CD4-positive, alpha-beta T cell treated with Interleukin-6 at 100 ng/mL for 8 hours (primary cell): ENCODE data around the gene YIF1A.
A peak's percentile ranks its signal among the peaks of the same experiment; 100 is the strongest.

Experiments
- DNase-seq: peaks from one replicate; pipeline ENCODE4 v3.0.0-alpha.2; 2020; ENCODE audit warnings: mixed read lengths, low spot score

The YIF1A gene

DNA sequence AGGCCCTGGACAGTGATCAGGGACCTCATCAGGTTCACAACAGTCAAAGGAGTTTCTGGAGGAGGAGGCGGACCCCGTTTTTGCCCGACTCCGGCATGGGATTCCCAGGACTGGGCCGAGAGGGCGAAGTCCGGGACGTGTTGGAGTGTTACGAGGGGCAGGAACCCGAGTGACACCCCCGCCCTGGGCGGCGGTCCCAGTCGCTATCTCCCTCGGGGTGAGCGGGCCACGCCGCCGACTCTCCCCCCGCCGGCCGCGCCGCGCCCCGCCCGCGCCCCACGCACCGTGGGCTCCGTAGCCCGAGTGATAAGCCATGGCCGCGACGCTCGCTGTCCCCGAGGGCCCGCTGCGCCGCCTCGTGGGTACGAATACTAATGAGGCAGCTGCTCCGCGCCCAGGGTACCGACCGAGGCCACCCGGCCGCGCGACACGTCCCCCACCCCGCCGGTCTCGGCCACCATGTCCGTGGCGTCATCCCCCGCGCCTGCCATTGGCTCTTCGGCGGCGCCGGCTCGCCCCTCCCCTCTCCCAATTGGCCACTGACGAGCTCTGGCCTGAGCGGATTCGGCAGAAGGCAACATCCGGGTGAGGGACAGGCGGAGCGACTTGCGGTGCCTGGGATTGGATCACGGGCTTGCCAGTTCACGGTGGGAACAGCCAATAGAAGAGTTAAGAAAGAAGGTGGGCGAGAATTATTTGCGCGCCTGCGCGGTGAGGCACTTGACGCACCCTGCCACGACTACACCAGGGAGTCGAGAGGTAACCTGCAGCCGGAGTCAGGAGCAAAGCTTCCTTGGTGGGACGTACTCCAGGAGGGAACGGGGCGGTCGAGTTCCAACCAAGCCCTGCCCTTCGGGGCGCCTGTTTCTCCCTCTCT lies at the start of gene YIF1A:
TSS of gene YIF1A (minus strand) at position 473 of the 877 bp plus-strand sequence. CDS start at position 315, 158 bp downstream.
- DNase-seq, result peak; percentile 99

DNA sequence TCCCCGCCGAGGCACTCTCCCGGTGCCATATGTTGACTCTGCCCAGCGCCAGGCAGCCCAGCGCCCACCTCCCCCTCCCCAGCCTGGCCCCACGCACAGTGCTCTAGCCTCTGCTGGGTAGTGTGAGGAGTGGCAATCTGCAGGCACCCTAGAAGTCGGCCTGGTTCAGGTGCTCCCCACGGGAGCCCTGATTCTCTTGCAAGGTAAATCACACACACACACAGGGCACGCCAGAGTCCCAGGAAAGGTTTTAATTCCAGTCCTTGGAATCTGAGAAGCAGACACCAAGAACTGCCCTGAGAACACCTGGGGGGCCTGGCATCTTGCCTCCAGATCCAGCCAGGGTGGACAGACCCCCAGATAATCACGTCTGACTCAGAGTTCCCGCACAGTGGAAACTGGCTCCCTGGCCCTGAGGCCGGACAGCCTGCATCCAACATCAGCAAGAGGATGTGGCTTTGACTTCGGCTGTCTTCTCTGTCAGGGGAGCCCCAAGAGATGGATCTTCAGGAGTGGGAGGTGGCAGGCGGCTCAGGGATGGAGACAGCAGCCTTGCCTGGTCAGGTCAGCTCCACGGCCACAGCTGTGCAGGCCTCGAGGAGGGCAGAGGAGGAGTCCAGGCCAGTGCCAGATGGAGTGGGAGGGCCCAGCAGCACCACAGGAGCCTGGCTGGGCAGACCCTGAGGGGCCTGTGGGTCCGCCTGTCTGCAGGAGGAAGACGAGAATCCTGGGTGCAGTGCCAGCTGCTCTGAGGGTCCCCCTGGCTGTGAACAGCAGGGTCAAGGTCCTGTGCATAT lies 48.4 kb upstream of the YIF1A start:
- no peak for DNase-seq

DNA sequence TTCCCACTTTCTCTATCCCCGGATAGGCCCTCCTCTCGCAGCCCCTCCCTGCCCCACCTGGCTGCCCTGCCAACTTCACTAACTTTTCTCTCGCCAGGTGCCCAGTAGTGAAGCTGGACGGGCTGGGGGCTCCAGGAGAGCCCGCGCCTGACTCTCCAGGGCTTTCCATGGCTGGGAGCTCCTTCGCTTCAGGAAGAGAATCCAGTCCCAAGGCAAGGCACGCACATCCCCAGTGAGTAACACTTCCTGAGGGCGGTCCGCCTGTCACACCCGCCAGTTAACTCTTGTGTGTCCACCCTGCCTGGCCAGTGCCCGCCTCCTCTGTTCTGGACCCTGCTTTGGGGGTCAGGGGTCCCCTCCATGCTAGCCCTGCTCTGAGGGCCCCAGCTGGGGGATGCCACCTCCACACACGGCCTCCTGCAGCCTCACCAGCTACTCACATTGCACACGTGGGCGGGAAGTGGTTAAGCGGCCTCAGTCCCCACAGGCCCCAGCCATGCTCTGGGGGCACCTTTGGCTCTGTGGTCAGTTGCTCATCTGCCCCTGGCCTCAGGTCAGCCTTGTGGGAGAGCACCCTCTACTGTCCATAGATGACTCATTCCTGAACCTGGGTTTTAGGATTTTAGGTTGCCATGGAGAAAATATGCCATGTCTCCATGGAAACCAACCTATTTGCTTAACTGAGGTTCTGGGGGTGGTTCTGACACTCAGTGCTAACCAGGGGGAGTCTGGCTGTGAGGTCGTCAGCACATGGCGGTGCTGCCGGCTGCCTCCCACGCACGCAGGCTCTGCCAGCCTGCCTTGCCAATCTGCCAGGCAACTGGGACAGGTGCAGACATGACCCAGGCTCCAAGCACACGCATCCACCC lies 47.5 kb upstream of the YIF1A start, which contains the start of gene RIN1:
TSS of gene RIN1 (minus strand) at position 201 of the 869 bp plus-strand sequence. CDS start at position 169, 32 bp downstream.
- DNase-seq, result no peak

GRCh38 chr11:66335531-66336233 lies 46.7 kb upstream of the YIF1A start:
- DNase-seq, result no peak

GRCh38 chr11:66334605-66335442 lies 45.9 kb upstream of the YIF1A start:
- no peak for DNase-seq

DNA sequence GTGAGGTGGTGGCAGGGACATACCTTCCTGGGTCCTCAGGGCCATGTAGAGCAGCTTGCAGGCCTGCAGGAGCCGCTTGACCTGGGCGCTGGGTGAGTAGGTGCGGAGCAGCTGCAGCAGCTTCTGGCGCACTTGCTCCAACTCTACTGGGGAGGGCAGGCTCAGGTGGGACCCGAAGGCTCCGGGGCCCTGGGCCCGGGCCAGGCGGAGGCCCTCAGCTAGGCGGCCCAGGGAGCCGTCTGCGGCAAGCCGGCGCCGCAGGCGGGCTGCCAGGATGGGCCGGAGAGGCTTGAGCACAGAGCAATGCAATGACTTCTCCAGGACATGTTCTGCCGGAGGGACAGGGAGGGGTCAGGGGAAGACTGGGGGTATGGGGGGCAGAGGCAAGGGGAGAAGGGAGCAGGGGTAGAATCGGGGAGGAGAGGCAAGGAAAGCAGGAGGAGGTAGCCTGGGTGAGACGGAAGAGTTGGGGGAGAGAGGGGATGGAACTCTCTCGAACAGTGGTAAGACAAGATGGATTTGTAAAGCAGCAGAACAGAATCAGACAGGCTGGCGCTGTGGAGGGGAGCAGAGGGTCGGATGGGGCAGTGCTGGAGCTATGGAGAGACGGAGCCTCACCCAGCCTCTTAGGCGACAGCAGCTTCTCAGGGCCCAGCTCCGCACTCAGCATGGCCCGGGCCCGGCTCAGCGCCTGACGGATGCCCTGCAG lies 45.1 kb upstream of the YIF1A start:
- DNase-seq, result no peak

GRCh38 chr11:66333220-66333877 lies 44.4 kb upstream of the YIF1A start:
- DNase-seq, result no peak

- DNase-seq, result no peak
These were observed 43.7 kb upstream of the YIF1A start for GRCh38 chr11:66332371-66333219.

DNA sequence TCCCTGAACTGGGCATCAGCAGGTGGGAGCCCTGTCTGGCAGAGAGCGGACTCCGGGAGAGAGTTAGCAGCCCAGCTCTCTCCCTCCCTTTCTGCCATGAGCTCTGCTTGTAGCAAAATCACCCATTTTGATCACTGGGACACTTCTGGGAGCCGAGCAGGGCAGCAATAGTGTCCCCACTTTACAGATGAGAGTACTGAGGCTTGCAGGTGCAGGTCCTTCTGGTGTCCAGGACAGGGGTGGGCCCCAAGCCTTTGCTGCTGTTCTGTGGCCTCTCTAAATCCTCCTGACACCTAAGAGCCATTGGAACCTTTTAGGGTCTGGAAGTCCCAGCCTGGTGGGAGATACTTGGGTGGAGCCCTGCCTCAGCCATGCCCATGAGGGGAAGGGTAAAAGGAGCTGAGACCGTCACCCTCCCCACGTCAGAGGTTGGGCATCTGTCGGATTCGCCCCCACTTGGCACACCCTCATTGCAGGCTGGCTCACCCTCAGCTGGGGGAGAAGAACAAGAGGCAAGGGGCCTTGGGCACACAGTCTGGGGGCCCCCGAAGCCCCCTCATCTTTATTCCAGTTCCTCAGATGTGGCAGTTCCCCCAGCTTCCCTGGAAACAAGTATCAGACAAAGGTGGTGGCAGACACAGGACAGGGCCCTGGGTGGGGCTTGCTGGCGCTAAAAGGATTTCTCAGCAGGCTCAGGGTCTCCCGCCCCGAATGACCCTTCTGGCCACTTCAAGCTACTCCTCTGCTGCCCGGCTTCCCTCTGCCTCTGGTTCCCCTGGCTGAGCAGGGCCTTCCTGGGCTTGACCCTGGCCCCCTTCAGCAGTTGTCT lies 42.8 kb upstream of the YIF1A start:
- no peak for DNase-seq

DNA sequence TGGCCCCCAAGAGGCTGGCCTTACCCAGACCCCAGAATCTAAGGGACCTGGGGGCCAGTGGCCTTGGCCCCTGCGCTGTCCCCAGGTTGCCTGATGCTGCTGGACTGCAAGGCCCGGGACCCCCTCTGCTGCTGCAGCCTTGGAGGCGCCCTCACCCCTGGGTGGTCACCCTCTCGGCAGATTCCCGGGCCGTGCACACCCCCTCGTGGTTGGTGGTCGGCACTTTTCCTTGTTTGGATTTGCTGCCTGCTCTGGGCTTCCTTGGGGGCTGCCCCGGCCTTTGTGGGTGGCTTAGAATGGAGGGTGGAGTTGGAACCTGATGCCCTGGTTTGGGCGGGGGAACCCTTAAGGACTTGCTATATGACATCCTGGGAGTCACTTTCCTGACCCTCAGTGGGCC lies 42.0 kb upstream of the YIF1A start:
- DNase-seq, result no peak

DNA sequence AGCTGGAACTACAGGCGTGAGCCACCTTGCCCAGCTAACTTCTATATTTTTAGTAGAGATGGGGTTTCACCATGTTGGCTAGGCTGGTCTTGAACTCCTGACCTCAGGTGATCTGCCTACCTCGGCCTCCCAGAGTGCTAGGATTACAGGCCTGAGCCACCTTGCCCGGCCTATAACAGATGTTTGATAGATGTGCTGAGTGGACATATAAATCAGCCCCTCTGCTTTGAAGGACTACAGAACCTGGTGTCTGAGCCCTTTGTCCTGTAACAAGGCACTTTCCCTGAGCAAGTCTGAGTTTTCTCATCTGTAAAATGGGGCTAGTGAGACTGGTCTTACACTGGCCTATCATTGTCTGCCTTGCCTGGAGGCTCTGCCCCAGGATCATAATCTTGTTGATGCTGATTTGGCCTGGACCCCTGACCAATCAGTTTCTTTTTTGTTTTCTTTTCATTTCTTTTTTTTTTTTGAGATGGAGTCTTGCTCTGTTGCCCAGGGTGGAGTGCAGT lies 40.3 kb upstream of the YIF1A start:
- DNase-seq, result no peak

- DNase-seq, result peak; percentile 83
These were observed 39.6 kb upstream of the YIF1A start for GRCh38 chr11:66328302-66329144.

DNA sequence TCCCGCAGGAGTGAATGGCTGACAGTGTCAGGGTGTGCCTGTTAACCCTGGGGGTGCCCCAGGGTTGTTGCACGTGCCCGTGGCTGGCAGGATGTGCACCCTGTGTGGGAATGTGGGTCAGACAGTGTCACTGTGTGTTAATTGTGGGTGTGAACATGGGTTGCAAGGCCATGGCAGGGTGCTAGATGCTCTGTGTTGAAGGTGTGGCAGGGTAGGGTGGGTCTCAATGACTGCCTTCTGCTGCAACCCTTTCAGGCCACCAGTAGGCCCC lies 39.0 kb upstream of the YIF1A start:
- DNase-seq, result no peak

DNA sequence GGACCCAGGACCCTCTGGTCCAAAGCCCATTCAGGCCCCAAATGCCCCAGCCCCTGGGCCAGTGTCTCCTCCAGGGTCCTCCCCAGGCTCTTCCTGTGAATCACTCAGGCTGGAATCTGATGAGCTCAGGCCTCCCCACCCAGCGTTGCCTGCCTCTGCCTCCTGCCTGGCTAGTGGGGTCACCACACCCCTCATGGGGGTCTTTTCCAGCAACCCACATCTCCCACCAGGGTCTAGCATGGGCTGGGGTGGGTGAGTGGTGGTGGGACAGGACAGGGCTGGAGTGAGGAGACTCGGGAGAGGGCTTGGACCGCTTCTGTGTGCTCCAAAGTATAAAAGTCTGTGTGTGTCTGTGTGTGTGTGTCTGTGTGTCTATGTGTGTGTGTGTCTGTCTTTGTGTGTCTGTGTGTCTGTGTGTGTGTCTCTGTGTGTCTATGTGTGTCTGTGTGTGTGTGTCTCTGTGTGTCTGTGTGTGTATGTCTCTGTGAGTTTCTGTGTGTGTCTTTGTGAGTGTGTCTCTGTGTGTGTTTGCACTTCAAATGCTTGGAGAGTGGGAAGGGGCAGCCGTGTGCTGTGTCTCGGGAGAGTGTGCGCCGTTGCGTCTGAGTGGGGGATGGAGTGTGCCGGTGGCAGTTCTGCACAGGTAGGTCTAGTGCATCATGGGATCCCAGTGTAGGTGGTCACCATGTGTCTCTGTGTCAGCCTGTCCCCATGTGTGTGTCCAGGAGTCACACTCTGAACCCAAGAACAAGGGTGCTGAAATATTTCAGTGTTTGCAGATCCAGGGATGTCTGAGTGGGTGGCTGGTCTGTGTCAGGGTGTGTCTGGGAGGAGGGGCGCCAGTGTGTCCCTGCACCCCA lies 38.5 kb upstream of the YIF1A start:
- DNase-seq, result no peak
